HEK293T (cell line): Measurements from ENCODE around the gene ALG5.

ENCODE experiments used
- ARNT ChIP-seq: fragments of 450-650 bp; IDR thresholded peaks from 2 replicates; pipeline ENCODE4 v1.6.1; 2017; ENCODE audit warnings: mild to moderate bottlenecking
- BHLHE40 ChIP-seq: fragments of 450-650 bp; IDR thresholded peaks from 2 replicates; pipeline ENCODE4 v1.6.1; 2016; ENCODE audit warnings: mild to moderate bottlenecking, moderate library complexity, borderline replicate concordance
- ELF4 ChIP-seq: fragments of 450-650 bp; IDR thresholded peaks from 2 replicates; pipeline ENCODE4 v1.6.1; 2017; ENCODE audit warnings: antibody characterized with exemption
- FOXA1 ChIP-seq: fragments of 450-650 bp; IDR thresholded peaks from 2 replicates; pipeline ENCODE4 v1.6.1; 2016; ENCODE audit warnings: mild to moderate bottlenecking
- FOXK2 ChIP-seq: fragments of 450-650 bp; IDR thresholded peaks from 2 replicates; pipeline ENCODE4 v1.6.1; 2016; ENCODE audit warnings: mild to moderate bottlenecking
- HDGF ChIP-seq: fragments of 450-650 bp; IDR thresholded peaks from 2 replicates; pipeline ENCODE4 v1.6.1; 2017; ENCODE audit warnings: antibody characterized with exemption, borderline replicate concordance
- L3MBTL2 ChIP-seq: fragments of 450-650 bp; conservative IDR thresholded peaks from 2 replicates; pipeline ENCODE4 v1.6.1; 2016; ENCODE audit warnings: mild to moderate bottlenecking
- SP1 ChIP-seq: fragments of 450-650 bp; IDR thresholded peaks from 2 replicates; pipeline ENCODE4 v1.6.1; 2017
- TARDBP ChIP-seq: fragments of 450-650 bp; IDR thresholded peaks from 2 replicates; pipeline ENCODE4 v1.6.1; 2016
- ZNF384 ChIP-seq: fragments of 450-650 bp; IDR thresholded peaks from 2 replicates; pipeline ENCODE4 v1.6.1; 2016

DNA sequence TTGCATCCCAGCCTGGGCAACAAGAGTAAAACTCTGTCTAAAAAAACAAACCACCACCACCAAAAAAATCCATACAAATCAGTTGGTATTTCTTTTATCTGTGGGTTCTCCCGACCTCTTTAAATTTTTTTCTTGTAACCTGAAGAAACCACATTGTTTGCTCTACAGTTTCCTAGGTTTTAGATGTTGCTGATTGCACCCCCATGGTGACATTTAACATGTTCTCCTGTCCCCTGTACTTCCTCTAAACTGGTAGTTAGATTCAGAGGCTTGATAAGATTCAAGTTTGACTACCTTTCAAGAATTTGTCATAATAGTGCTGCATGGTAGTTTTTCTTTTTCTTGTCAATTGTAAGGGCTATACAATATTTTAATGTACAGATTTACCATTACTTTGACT, 24.0 kb downstream of the ALG5 start:
- TF ChIP-seq ARNT (no peak), ZNF384 (no peak), FOXK2 (no peak), BHLHE40 (no peak), TARDBP (no peak), HDGF (no peak), ELF4 (no peak), FOXA1 (no peak), SP1 (no peak), L3MBTL2 (no peak)
